Fibroblast of villous mesenchyme (primary cell): ENCODE data around the gene ASAP2. TPM values are rescaled to one million over a fixed set of nuclear protein-coding genes. Genes with fewer than 3 reads are reported as not detected.

Experiments used
- DNase-seq: peaks from one replicate; pipeline ENCODE4 v3.0.0-alpha.2; 2010; ENCODE audit warnings: low read depth
- H3K4me3 ChIP-seq: 2 replicates; pipeline ENCODE4 v1.5.1; 2011; ENCODE audit warnings: low read depth, mild to moderate bottlenecking, low read length
- CTCF ChIP-seq: IDR thresholded peaks from 2 replicates; pipeline ENCODE4 v1.5.1; 2012; ENCODE audit warnings: low read depth, mild to moderate bottlenecking, low read length; ENCODE audit not compliant: insufficient read depth
- total RNA-seq: library from RNA; depleted of rRNA; stranded (reverse); fragments of >200 nt; gene quantifications from 2 replicates; pipeline ENCODE4 v1.2.3, GENCODE V29; 2012

ASAP2 gene
- total RNA-seq, 1 donor, result 66.5 TPM

- no peak overlapping the region for H3K4me3 ChIP-seq
- TF ChIP-seq CTCF, result no peak
- no peak for DNase-seq
Measured at GRCh38 chr2:9288681-9289338, 82.2 kb downstream of the ASAP2 start.

DNA sequence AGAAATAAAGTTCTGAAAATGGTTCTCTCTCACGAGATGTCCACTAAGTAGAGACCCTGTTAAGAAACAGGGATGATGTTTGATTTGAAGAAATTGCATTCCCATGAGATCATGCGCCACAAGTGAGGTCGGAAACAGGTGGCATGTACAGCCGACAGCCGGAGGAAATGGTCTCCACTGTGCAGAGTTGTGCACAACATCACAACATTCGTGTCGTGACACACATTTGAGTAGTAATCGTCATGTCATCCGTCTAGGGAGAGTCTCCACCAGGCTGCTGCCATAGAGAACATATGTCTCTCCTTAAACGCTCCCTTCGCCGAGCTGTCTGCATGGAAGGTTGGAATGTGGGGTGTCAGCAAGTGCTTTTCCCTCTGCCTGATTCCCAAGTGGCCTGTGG is 84.7 kb downstream of the ASAP2 start:
- no peak for DNase-seq
- TF ChIP-seq CTCF, result no peak
- H3K4me3 ChIP-seq, result no peak overlapping the region

GRCh38 chr2:9291866-9292265 is 85.3 kb downstream of the ASAP2 start:
- TF ChIP-seq CTCF, result no peak
- DNase-seq, result no peak
- H3K4me3 ChIP-seq, result no peak overlapping the region

- H3K4me3 ChIP-seq, result no peak overlapping the region
- TF ChIP-seq CTCF, result no peak
- no peak for DNase-seq
Measured at GRCh38 chr2:9292426-9292825, 85.8 kb downstream of the ASAP2 start.

GRCh38 chr2:9294764-9295163 is 88.2 kb downstream of the ASAP2 start:
- no peak overlapping the region for H3K4me3 ChIP-seq
- no peak for TF ChIP-seq CTCF
- DNase-seq, result no peak

GRCh38 chr2:9296559-9296958 is 89.9 kb downstream of the ASAP2 start:
- TF ChIP-seq CTCF, result no peak
- no peak overlapping the region for H3K4me3 ChIP-seq
- DNase-seq, result no peak

- no peak for TF ChIP-seq CTCF
- peak; percentile 87 for DNase-seq
- no peak overlapping the region for H3K4me3 ChIP-seq
Measured at GRCh38 chr2:9297156-9297555, 90.5 kb downstream of the ASAP2 start.
